ENCODE measurements around the gene ASB10.

The ASB10 gene

GRCh38 chr7:151223728-151224127, 36.7 kb upstream of the ASB10 start:
- H3K4me3 Mint-ChIP-seq = no peak overlapping the region
- peaks cover 48% of the 10 kb centered on the region for H3K36me3 Mint-ChIP-seq
- ATAC-seq = no peak
- no peaks in the 10 kb centered on the region for H3K27me3 Mint-ChIP-seq
- H3K27ac Mint-ChIP-seq = no peak overlapping the region
- H3K9me3 Mint-ChIP-seq = no peaks in the 10 kb centered on the region
- peaks cover 33% of the 10 kb centered on the region for H3K4me1 Mint-ChIP-seq

GRCh38 chr7:151218170-151218569, 31.1 kb upstream of the ASB10 start:
- no peak for ATAC-seq
- Mint-ChIP-seq H3K27ac (no peak overlapping the region), H3K4me1 (no peaks in the 10 kb centered on the region), H3K4me3 (no peak overlapping the region), H3K9me3 (no peaks in the 10 kb centered on the region), H3K27me3 (no peaks in the 10 kb centered on the region), H3K36me3 (peaks cover 60% of the 10 kb centered on the region)

GRCh38 chr7:151215396-151215795, 28.3 kb upstream of the ASB10 start:
- ATAC-seq = no peak
- H3K27me3 Mint-ChIP-seq = no peaks in the 10 kb centered on the region
- no peak overlapping the region for H3K4me3 Mint-ChIP-seq

GRCh38 chr7:151213826-151214225, 26.8 kb upstream of the ASB10 start:
- no peak for ATAC-seq
- Mint-ChIP-seq H3K27me3 (no peaks in the 10 kb centered on the region), H3K4me3 (no peak overlapping the region), H3K36me3 (peaks cover 64% of the 10 kb centered on the region), H3K27ac (no peak overlapping the region), H3K9me3 (no peaks in the 10 kb centered on the region), H3K4me1 (no peaks in the 10 kb centered on the region)

More at GRCh38 chr7:151215396-151215795, 28.3 kb upstream of the ASB10 start:
- Mint-ChIP-seq H3K4me1 (no peaks in the 10 kb centered on the region), H3K9me3 (no peaks in the 10 kb centered on the region), H3K36me3 (peaks cover 68% of the 10 kb centered on the region), H3K27ac (no peak overlapping the region)

- no peak for ATAC-seq
- Mint-ChIP-seq H3K27me3 (no peaks in the 10 kb centered on the region), H3K36me3 (peaks cover 52% of the 10 kb centered on the region), H3K27ac (no peak overlapping the region), H3K9me3 (no peaks in the 10 kb centered on the region), H3K4me1 (no peaks in the 10 kb centered on the region), H3K4me3 (no peak overlapping the region)
Observed at GRCh38 chr7:151212626-151213025, 25.6 kb upstream of the ASB10 start.

- H3K27ac Mint-ChIP-seq = no peak overlapping the region
- peaks cover 50% of the 10 kb centered on the region for H3K36me3 Mint-ChIP-seq
Observed at GRCh38 chr7:151211155-151211772, 24.2 kb upstream of the ASB10 start.

GRCh38 chr7:151210087-151210854, 23.2 kb upstream of the ASB10 start, which contains the start of gene H2BK1:
TSS of gene H2BK1 (minus strand) at chr7:151210488. CDS start at chr7:151210318, 170 bp downstream.
- no peak within 1 kb of the TSS for H3K4me3 Mint-ChIP-seq
- ATAC-seq = no peak
- H3K27me3 Mint-ChIP-seq = peaks cover 18% of the 10 kb centered on the region
- H3K36me3 Mint-ChIP-seq = peaks cover 42% of the 10 kb centered on the region
- no peak within 1 kb of the TSS for H3K27ac Mint-ChIP-seq
- peaks cover 13% of the 10 kb centered on the region for H3K4me1 Mint-ChIP-seq
- H3K9me3 Mint-ChIP-seq = no peaks in the 10 kb centered on the region

More at GRCh38 chr7:151211155-151211772, 24.2 kb upstream of the ASB10 start:
- H3K9me3 Mint-ChIP-seq = no peaks in the 10 kb centered on the region
- no peak for ATAC-seq
- peaks cover 7% of the 10 kb centered on the region for H3K4me1 Mint-ChIP-seq
- no peak overlapping the region for H3K4me3 Mint-ChIP-seq
- H3K27me3 Mint-ChIP-seq = peaks cover 8% of the 10 kb centered on the region

- Mint-ChIP-seq H3K27me3 (peaks cover 25% of the 10 kb centered on the region), H3K4me3 (no peak overlapping the region), H3K36me3 (peaks cover 35% of the 10 kb centered on the region), H3K27ac (no peak overlapping the region), H3K9me3 (no peaks in the 10 kb centered on the region), H3K4me1 (peaks cover 13% of the 10 kb centered on the region)
- no peak for ATAC-seq
Observed at GRCh38 chr7:151209588-151209987, 22.5 kb upstream of the ASB10 start.

- Mint-ChIP-seq H3K27ac (no peak overlapping the region), H3K27me3 (peaks cover 37% of the 10 kb centered on the region), H3K4me1 (peaks cover 13% of the 10 kb centered on the region), H3K36me3 (peaks cover 28% of the 10 kb centered on the region), H3K9me3 (no peaks in the 10 kb centered on the region), H3K4me3 (no peak overlapping the region)
- no peak for ATAC-seq
Observed at GRCh38 chr7:151208253-151208862, 21.3 kb upstream of the ASB10 start.

- Mint-ChIP-seq H3K27me3 (peaks cover 43% of the 10 kb centered on the region), H3K27ac (no peak overlapping the region), H3K36me3 (peaks cover 22% of the 10 kb centered on the region), H3K9me3 (no peaks in the 10 kb centered on the region), H3K4me1 (peaks cover 13% of the 10 kb centered on the region), H3K4me3 (no peak overlapping the region)
- ATAC-seq = no peak
Observed at GRCh38 chr7:151207804-151208203, 20.8 kb upstream of the ASB10 start.

- peaks cover 19% of the 10 kb centered on the region for H3K36me3 Mint-ChIP-seq
- H3K4me3 Mint-ChIP-seq = no peak overlapping the region
- H3K9me3 Mint-ChIP-seq = no peaks in the 10 kb centered on the region
- peaks cover 46% of the 10 kb centered on the region for H3K27me3 Mint-ChIP-seq
- ATAC-seq = no peak
- H3K27ac Mint-ChIP-seq = no peak overlapping the region
- H3K4me1 Mint-ChIP-seq = peaks cover 13% of the 10 kb centered on the region
Observed at GRCh38 chr7:151207315-151207714, 20.3 kb upstream of the ASB10 start.

GRCh38 chr7:151206914-151207313, 19.9 kb upstream of the ASB10 start:
- H3K36me3 Mint-ChIP-seq = peaks cover 15% of the 10 kb centered on the region
- H3K4me3 Mint-ChIP-seq = no peak overlapping the region
- H3K27me3 Mint-ChIP-seq = peaks cover 46% of the 10 kb centered on the region
- H3K9me3 Mint-ChIP-seq = no peaks in the 10 kb centered on the region
- H3K27ac Mint-ChIP-seq = no peak overlapping the region
- no peak for ATAC-seq
- H3K4me1 Mint-ChIP-seq = peaks cover 13% of the 10 kb centered on the region

GRCh38 chr7:151205730-151206129, 18.7 kb upstream of the ASB10 start:
- Mint-ChIP-seq H3K4me1 (peaks cover 13% of the 10 kb centered on the region), H3K4me3 (no peak overlapping the region), H3K27me3 (peaks cover 57% of the 10 kb centered on the region), H3K27ac (no peak overlapping the region), H3K9me3 (no peaks in the 10 kb centered on the region), H3K36me3 (peaks cover 8% of the 10 kb centered on the region)
- ATAC-seq = peak; percentile 54

- peaks cover 65% of the 10 kb centered on the region for H3K27me3 Mint-ChIP-seq
- no peak for ATAC-seq
- no peak overlapping the region for H3K27ac Mint-ChIP-seq
- H3K9me3 Mint-ChIP-seq = no peaks in the 10 kb centered on the region
- H3K36me3 Mint-ChIP-seq = no peaks in the 10 kb centered on the region
- peaks cover 13% of the 10 kb centered on the region for H3K4me1 Mint-ChIP-seq
- H3K4me3 Mint-ChIP-seq = no peak overlapping the region
Observed at GRCh38 chr7:151204383-151205032, 17.5 kb upstream of the ASB10 start.

- H3K9me3 Mint-ChIP-seq = no peaks in the 10 kb centered on the region
- H3K4me1 Mint-ChIP-seq = peaks cover 13% of the 10 kb centered on the region
- ATAC-seq = no peak
- no peak overlapping the region for H3K4me3 Mint-ChIP-seq
- no peak overlapping the region for H3K27ac Mint-ChIP-seq
- no peaks in the 10 kb centered on the region for H3K36me3 Mint-ChIP-seq
- H3K27me3 Mint-ChIP-seq = peaks cover 68% of the 10 kb centered on the region
Observed at GRCh38 chr7:151202836-151203235, 15.8 kb upstream of the ASB10 start.
